ENCODE measurements around the gene ELMOD2.
"Not testable (repeated sequence)": the region's sequence is repeated elsewhere in the genome, so short reads cannot be mapped to it uniquely, and the experiment has no call there.

The ELMOD2 gene

GRCh38 chr4:140523857-140524742 lies at the start of gene ELMOD2:
Gene ELMOD2 (plus strand): TSS chr4:140524168. CDS start chr4:140525429, 1,261 bp downstream.
- peak; percentile 93 for DNase-seq

GRCh38 chr4:140483445-140483844 lies 40.5 kb upstream of the ELMOD2 start:
- no peak for DNase-seq

- DNase-seq, result no peak
Measured at GRCh38 chr4:140485939-140486338, 38.0 kb upstream of the ELMOD2 start.

- no peak for DNase-seq
Measured at GRCh38 chr4:140497405-140497746, 26.6 kb upstream of the ELMOD2 start.

GRCh38 chr4:140497747-140498636 lies 26.0 kb upstream of the ELMOD2 start, which contains the start of gene MGAT4D:
Gene MGAT4D (minus strand): TSS chr4:140498293. CDS start chr4:140498222, 71 bp downstream.
- DNase-seq, result no peak

- DNase-seq, result no peak
Measured at GRCh38 chr4:140499391-140499790, 24.6 kb upstream of the ELMOD2 start.

- DNase-seq, result no peak
Measured at GRCh38 chr4:140504261-140504660, 19.7 kb upstream of the ELMOD2 start.

GRCh38 chr4:140513765-140514164 lies 10.2 kb upstream of the ELMOD2 start:
- not testable (repeated sequence) for DNase-seq

- no peak for DNase-seq
Measured at GRCh38 chr4:140515423-140515822, 8.5 kb upstream of the ELMOD2 start.

GRCh38 chr4:140523370-140523856 lies 555 bp upstream of the ELMOD2 start:
- DNase-seq, result no peak

GRCh38 chr4:140529434-140529833 lies 5.5 kb downstream of the ELMOD2 start:
- no peak for DNase-seq

GRCh38 chr4:140533951-140534480 lies 10.0 kb downstream of the ELMOD2 start:
- peak; percentile 35 for DNase-seq

- DNase-seq, result no peak
Measured at GRCh38 chr4:140556372-140557085, 32.6 kb downstream of the ELMOD2 start.

- no peak for DNase-seq
Measured at GRCh38 chr4:140557831-140558435, 34.0 kb downstream of the ELMOD2 start.

- no peak for DNase-seq
Measured at GRCh38 chr4:140559696-140560095, 35.7 kb downstream of the ELMOD2 start.

GRCh38 chr4:140568507-140569306 lies 44.7 kb downstream of the ELMOD2 start, which contains the start of gene UCP1:
Gene UCP1 (minus strand): TSS chr4:140568961. CDS start chr4:140568729, 232 bp downstream.
- DNase-seq, result no peak

GRCh38 chr4:140569307-140569638 lies 45.3 kb downstream of the ELMOD2 start:
- no peak for DNase-seq

GRCh38 chr4:140571620-140572019 lies 47.7 kb downstream of the ELMOD2 start:
- DNase-seq, result no peak

- DNase-seq, result no peak
Measured at GRCh38 chr4:140575489-140575888, 51.5 kb downstream of the ELMOD2 start.

GRCh38 chr4:140579278-140579677 lies 55.3 kb downstream of the ELMOD2 start:
- DNase-seq, result no peak

GRCh38 chr4:140581078-140581477 lies 57.1 kb downstream of the ELMOD2 start:
- no peak for DNase-seq
